Spleen (tissue), 7 donors: ENCODE data around the gene PBX1.

Source experiments
- POLR2A ChIP-seq, 3 donors: fragments of 450-650 bp; IDR thresholded peaks; one replicate each; pipeline ENCODE4 v1.5.1; 2017; ENCODE audit warnings: antibody characterized with exemption in 3 of 3, mild to moderate bottlenecking in 1 of 3
- POLR2AphosphoS5 ChIP-seq, 3 donors: sonication (generic); formaldehyde crosslinking; IDR thresholded peaks; one replicate each; pipeline ENCODE4 v1.5.1; 2017; ENCODE audit warnings: antibody characterized with exemption in 3 of 3
- TF ChIP-seq, protein P1 (sequence below), 11 experiments: fragments of 200-600 bp in 7 of 11; fragments of 450-650 bp in 4 of 11; sonication (generic) in 4 of 11; IDR thresholded peaks in 8 of 11; conservative IDR thresholded peaks in 3 of 11; 1 replicate in 7 of 11; 2 replicates in 4 of 11; pipeline versions ENCODE4 v1.4.0 to v1.8.0; 2016 to 2021; ENCODE audit warnings: antibody characterized with exemption in 11 of 11, inconsistent platforms in 4 of 11, mild to moderate bottlenecking in 1 of 11
- donor health status: DM: no; HTN: no; CAD: no; lungs with moderate emphysema.
- donor health status: DM: no; HTN: no; CAD: no.
- donor health status: DM: no; HTN: no; CAD: no.

DNA sequence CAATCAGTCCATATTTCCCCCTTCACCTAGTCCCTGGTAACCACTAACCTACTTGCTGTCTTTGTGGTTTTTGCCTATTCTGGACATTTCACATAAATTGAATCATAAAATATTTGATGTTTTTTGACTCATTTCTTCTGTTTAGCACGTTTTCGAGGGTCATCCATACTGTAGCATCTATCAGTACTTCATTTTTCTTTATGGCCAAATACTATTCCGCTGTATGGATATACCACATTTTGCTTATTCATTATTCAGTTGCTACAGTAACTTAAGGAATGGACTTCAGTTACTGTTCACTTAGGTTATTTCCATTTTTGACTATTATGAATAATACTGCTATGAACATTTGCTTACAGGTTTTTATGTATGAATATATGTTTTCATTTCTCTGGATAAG is 12.3 kb downstream of the PBX1 start:
- TF ChIP-seq POLR2A (IDR thresholded peaks at IDR 0.05) (no peak), POLR2AphosphoS5 (IDR thresholded peaks at IDR 0.05) (no peak)
- TF ChIP-seq, protein P1, sequence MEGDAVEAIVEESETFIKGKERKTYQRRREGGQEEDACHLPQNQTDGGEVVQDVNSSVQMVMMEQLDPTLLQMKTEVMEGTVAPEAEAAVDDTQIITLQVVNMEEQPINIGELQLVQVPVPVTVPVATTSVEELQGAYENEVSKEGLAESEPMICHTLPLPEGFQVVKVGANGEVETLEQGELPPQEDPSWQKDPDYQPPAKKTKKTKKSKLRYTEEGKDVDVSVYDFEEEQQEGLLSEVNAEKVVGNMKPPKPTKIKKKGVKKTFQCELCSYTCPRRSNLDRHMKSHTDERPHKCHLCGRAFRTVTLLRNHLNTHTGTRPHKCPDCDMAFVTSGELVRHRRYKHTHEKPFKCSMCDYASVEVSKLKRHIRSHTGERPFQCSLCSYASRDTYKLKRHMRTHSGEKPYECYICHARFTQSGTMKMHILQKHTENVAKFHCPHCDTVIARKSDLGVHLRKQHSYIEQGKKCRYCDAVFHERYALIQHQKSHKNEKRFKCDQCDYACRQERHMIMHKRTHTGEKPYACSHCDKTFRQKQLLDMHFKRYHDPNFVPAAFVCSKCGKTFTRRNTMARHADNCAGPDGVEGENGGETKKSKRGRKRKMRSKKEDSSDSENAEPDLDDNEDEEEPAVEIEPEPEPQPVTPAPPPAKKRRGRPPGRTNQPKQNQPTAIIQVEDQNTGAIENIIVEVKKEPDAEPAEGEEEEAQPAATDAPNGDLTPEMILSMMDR (IDR thresholded peaks at IDR 0.05 in 8 of 11, conservative IDR thresholded peaks at IDR 0.05 in 3 of 11): no peak
